Left cardiac atrium (tissue), 2 donors: ENCODE results near the gene GUCA2A. TPM values are rescaled to one million over a fixed set of nuclear protein-coding genes. Genes with fewer than 3 reads are reported as not detected.

ENCODE experiments used
- total RNA-seq, 2 donors: library from RNA; stranded (reverse); fragmentation: NEBNext Ultra II Directional; extraction: Animal tissue kit (Norgen Biotek cat#: 25700); gene quantifications; one replicate each; pipeline ENCODE4 v1.2.1, GENCODE V29; 2021
- donor health status: DM: no; HTN: yes; CAD: no; lungs with severe emphysema.
- donor health status: DM: yes; HTN: yes; CAD: no.

GUCA2A gene
- total RNA-seq, 2 donors from 2014 or later: not detected

Other genes starting within 250 kb of the GUCA2A start
- gene HIVEP3, start 245.8 kb downstream of the GUCA2A start, total RNA-seq: 1 to 10 TPM; 6.6 to 7.2 TPM
- gene GUCA2B, start 11.3 kb downstream of the GUCA2A start, total RNA-seq: not detected
- 10 to 100 TPM; 34.3 to 43.0 TPM for gene FOXJ3, start 170.5 kb upstream of the GUCA2A start, total RNA-seq
- gene RIMKLA, start 216.0 kb upstream of the GUCA2A start, total RNA-seq: 1 to 10 TPM; 6.3 to 7.9 TPM